ENCODE measurements around the gene RUNX2. TPM values are rescaled to one million over a fixed set of nuclear protein-coding genes. Genes with fewer than 3 reads are reported as not detected.
"Not testable (repeated sequence)": the region's sequence is repeated elsewhere in the genome, so short reads cannot be mapped to it uniquely, and the experiment has no call there.

RUNX2 gene
- polyA plus RNA-seq, 1 donor (not counting 4 experiments of a cell fraction or from before 2014, with no cell fraction given): 1.4 TPM

DNA sequence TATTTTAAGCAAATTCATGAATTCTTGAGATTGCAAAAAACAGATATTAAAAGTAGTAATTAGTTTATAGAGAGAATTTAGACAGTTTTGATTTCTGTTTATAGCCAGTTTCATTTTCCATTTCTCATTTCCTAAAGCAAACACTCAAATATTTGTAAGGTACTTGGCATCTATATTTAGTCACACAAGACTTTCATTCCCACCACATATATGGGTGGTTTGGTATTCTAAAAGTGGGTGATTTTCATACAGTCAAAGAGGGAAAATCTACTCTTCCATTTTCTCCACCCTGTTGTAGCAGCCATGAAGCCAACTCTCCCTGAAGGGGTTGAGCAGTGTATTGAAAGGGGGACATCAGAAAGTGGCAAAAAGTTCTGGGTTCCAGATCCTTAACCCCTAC is 230.7 kb downstream of the RUNX2 start:
- Histone ChIP-seq H3K79me2 (ENCODE audit: control insufficient read depth, insufficient read depth, low read length) (no peaks in the 10 kb centered on the region), H3K27ac (ENCODE audit: control insufficient read depth, insufficient read depth, low read length) (no peak overlapping the region), H3K4me2 (ENCODE audit: control insufficient read depth, extremely low read depth, insufficient read depth, low read depth, low read length) (no peak overlapping the region), H3K27me3 (ENCODE audit: control insufficient read depth, extremely low read depth, insufficient read depth, low read length) (no peaks in the 10 kb centered on the region), H3K4me1 (ENCODE audit: control insufficient read depth, extremely low read depth, insufficient read depth, low read length) (peaks cover 3% of the 10 kb centered on the region), H3K36me3 (ENCODE audit: control insufficient read depth in 2 of 2, extremely low read depth in 1 of 2, insufficient read depth in 2 of 2, low read length in 2 of 2) (no peaks in the 10 kb centered on the region), H3K9me1 (ENCODE audit: control insufficient read depth, extremely low read depth, insufficient read depth, low read length) (no peaks in the 10 kb centered on the region), H4K20me1 (ENCODE audit: control insufficient read depth, extremely low read depth, insufficient read depth, low read length) (no peaks in the 10 kb centered on the region), H2AFZ (ENCODE audit: control insufficient read depth, low read length) (no peak overlapping the region), H3K4me3 (ENCODE audit: control insufficient read depth in 2 of 3, extremely low read depth in 1 of 3, insufficient read depth in 2 of 3, low read depth in 1 of 3, low read length in 3 of 3) (no peak overlapping the region), H3K9me3 (ENCODE audit: control insufficient read depth, low read depth, low read length) (no peaks in the 10 kb centered on the region), H3K9ac (ENCODE audit: control insufficient read depth, extremely low read depth, insufficient read depth, low read length) (no peak overlapping the region)
- FAIRE-seq: no peak
- no peak for DNase-seq (ENCODE audit: low read depth, low spot score)
- dilution Hi-C loops (cut with MboI; ENCODE audit: extremely low pct_ligation_motif_present, low sequenced_read_pairs): no loop called here
- no peak for TF ChIP-seq EZH2 (IDR thresholded peaks at IDR 0.05; ENCODE audit: low read length)
- TF ChIP-seq, protein P1, sequence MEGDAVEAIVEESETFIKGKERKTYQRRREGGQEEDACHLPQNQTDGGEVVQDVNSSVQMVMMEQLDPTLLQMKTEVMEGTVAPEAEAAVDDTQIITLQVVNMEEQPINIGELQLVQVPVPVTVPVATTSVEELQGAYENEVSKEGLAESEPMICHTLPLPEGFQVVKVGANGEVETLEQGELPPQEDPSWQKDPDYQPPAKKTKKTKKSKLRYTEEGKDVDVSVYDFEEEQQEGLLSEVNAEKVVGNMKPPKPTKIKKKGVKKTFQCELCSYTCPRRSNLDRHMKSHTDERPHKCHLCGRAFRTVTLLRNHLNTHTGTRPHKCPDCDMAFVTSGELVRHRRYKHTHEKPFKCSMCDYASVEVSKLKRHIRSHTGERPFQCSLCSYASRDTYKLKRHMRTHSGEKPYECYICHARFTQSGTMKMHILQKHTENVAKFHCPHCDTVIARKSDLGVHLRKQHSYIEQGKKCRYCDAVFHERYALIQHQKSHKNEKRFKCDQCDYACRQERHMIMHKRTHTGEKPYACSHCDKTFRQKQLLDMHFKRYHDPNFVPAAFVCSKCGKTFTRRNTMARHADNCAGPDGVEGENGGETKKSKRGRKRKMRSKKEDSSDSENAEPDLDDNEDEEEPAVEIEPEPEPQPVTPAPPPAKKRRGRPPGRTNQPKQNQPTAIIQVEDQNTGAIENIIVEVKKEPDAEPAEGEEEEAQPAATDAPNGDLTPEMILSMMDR (optimal IDR thresholded peaks at IDR 0.05 in 1 of 3, IDR thresholded peaks at IDR 0.05 in 1 of 3, conservative IDR thresholded peaks at IDR 0.05 in 1 of 3; ENCODE audit: extremely low read depth in 1 of 3, insufficient read depth in 2 of 3, low read length in 3 of 3): no peak

DNA sequence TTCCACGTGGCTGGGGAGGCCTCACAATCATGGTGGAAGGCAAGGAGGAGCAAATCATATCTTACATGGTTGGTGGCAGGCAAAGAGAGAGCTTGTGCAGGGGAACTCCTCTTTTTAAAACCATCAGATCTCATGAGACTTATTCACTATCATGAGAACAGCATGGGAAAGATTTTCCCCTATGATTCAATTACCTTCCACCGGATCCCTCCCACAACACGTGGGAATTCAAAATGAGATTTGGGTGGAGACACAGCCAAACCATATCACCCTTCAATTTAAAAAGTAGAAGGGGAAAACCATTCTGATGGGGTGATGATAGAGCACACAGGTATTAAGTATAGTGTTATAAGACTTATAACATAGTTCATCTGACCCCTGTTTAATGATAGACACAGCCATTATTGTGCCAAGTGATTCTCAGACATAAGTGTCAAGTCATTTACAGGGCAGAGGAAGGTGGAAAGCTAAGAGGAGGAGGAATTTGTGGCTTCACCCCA is 232.2 kb downstream of the RUNX2 start:
- DNase-seq (ENCODE audit: low read depth, low spot score); H3K27ac ChIP-seq (ENCODE audit: control insufficient read depth, insufficient read depth, low read length); dilution Hi-C loops (cut with MboI; ENCODE audit: extremely low pct_ligation_motif_present, low sequenced_read_pairs); H3K4me2 ChIP-seq (ENCODE audit: control insufficient read depth, extremely low read depth, insufficient read depth, low read depth, low read length); H4K20me1 ChIP-seq (ENCODE audit: control insufficient read depth, extremely low read depth, insufficient read depth, low read length); H2AFZ ChIP-seq (ENCODE audit: control insufficient read depth, low read length); H3K4me3 ChIP-seq (ENCODE audit: control insufficient read depth in 2 of 3, extremely low read depth in 1 of 3, insufficient read depth in 2 of 3, low read depth in 1 of 3, low read length in 3 of 3); H3K9me3 ChIP-seq (ENCODE audit: control insufficient read depth, low read depth, low read length); H3K4me1 ChIP-seq (ENCODE audit: control insufficient read depth, extremely low read depth, insufficient read depth, low read length); FAIRE-seq; H3K36me3 ChIP-seq (ENCODE audit: control insufficient read depth in 2 of 2, extremely low read depth in 1 of 2, insufficient read depth in 2 of 2, low read length in 2 of 2); H3K79me2 ChIP-seq (ENCODE audit: control insufficient read depth, insufficient read depth, low read length); H3K9ac ChIP-seq (ENCODE audit: control insufficient read depth, extremely low read depth, insufficient read depth, low read length); H3K9me1 ChIP-seq (ENCODE audit: control insufficient read depth, extremely low read depth, insufficient read depth, low read length); H3K27me3 ChIP-seq (ENCODE audit: control insufficient read depth, extremely low read depth, insufficient read depth, low read length): not testable (repeated sequence)

DNA sequence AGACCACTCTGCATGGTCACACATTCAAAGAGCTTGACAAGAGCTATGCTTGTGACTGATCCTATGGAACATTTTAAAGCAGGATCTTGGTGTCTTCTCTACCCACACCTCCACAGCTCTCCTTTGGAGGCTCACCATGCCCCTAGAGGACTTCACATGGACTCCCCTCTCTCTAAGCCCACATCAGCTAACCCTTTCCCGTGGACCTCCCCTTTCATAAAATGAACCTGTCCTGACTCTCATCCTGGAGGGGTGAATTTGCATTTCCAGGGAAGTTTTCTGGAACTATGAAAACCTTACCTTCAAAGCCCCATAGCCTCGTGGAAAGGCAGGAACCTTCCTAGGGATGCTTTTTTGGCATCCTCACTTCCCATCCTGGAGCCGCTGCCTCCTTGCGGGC is 234.0 kb downstream of the RUNX2 start:
- Histone ChIP-seq H3K27me3 (ENCODE audit: control insufficient read depth, extremely low read depth, insufficient read depth, low read length) (no peaks in the 10 kb centered on the region), H3K27ac (ENCODE audit: control insufficient read depth, insufficient read depth, low read length) (no peak overlapping the region), H3K4me1 (ENCODE audit: control insufficient read depth, extremely low read depth, insufficient read depth, low read length) (peaks cover 5% of the 10 kb centered on the region), H3K4me3 (ENCODE audit: control insufficient read depth in 2 of 3, extremely low read depth in 1 of 3, insufficient read depth in 2 of 3, low read depth in 1 of 3, low read length in 3 of 3) (no peak overlapping the region), H3K79me2 (ENCODE audit: control insufficient read depth, insufficient read depth, low read length) (no peaks in the 10 kb centered on the region), H3K9ac (ENCODE audit: control insufficient read depth, extremely low read depth, insufficient read depth, low read length) (no peak overlapping the region), H3K36me3 (ENCODE audit: control insufficient read depth in 2 of 2, extremely low read depth in 1 of 2, insufficient read depth in 2 of 2, low read length in 2 of 2) (no peaks in the 10 kb centered on the region), H2AFZ (ENCODE audit: control insufficient read depth, low read length) (no peak overlapping the region), H3K4me2 (ENCODE audit: control insufficient read depth, extremely low read depth, insufficient read depth, low read depth, low read length) (no peak overlapping the region), H3K9me1 (ENCODE audit: control insufficient read depth, extremely low read depth, insufficient read depth, low read length) (no peaks in the 10 kb centered on the region), H3K9me3 (ENCODE audit: control insufficient read depth, low read depth, low read length) (no peaks in the 10 kb centered on the region), H4K20me1 (ENCODE audit: control insufficient read depth, extremely low read depth, insufficient read depth, low read length) (no peaks in the 10 kb centered on the region)
- dilution Hi-C loops (cut with MboI; ENCODE audit: extremely low pct_ligation_motif_present, low sequenced_read_pairs): no loop called here
- TF ChIP-seq, protein P1 (optimal IDR thresholded peaks at IDR 0.05 in 1 of 3, IDR thresholded peaks at IDR 0.05 in 1 of 3, conservative IDR thresholded peaks at IDR 0.05 in 1 of 3; ENCODE audit: extremely low read depth in 1 of 3, insufficient read depth in 2 of 3, low read length in 3 of 3): no peak
- TF ChIP-seq EZH2 (IDR thresholded peaks at IDR 0.05; ENCODE audit: low read length): no peak
- no peak for FAIRE-seq
- no peak for DNase-seq (ENCODE audit: low read depth, low spot score)
